Umbilical cord (tissue), 2 donors: ENCODE measurements around the gene DUSP16. TPM values are rescaled to one million over a fixed set of nuclear protein-coding genes. Genes with fewer than 3 reads are reported as not detected.

Source experiments
- DNase-seq: peaks from one replicate; pipeline ENCODE4 v3.0.0-alpha.2; 2015; ENCODE audit warnings: low spot score
- total RNA-seq: library from RNA; depleted of rRNA; stranded (reverse); fragments of >200 nt; gene quantifications from one replicate; pipeline ENCODE4 v1.2.3, GENCODE V29; 2014; ENCODE audit warnings: low replicate concordance; ENCODE audit not compliant: insufficient read depth

Gene DUSP16
- total RNA-seq, 1 donor from 2014 or later = 13.2 TPM

DNA sequence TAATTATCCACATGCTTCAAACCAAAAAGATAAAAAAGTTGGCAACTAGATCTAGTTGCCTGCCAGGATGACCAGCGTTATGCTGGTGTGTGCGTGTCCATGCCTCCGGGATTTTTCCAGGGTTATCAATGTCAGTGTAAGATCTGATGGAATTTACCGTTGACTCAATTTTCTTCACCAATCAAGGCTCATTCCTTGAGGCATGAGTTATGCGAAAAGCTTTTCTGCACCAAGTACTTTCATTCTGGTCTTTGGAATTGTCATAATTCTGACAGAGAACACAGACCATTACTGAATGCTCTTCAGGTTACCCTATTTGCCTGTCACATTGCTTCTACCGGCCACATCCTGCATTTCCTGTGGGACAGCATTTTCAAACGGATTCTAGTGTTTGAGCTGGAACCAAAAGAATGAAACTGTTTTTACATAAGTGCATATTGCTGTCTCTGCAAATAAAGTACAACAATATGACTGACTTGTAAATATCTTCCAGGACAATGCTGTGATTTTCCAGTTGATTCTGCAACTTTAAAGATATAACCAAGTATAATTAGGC is 91.8 kb downstream of the DUSP16 start:
- peak; percentile 38 for DNase-seq

DNA sequence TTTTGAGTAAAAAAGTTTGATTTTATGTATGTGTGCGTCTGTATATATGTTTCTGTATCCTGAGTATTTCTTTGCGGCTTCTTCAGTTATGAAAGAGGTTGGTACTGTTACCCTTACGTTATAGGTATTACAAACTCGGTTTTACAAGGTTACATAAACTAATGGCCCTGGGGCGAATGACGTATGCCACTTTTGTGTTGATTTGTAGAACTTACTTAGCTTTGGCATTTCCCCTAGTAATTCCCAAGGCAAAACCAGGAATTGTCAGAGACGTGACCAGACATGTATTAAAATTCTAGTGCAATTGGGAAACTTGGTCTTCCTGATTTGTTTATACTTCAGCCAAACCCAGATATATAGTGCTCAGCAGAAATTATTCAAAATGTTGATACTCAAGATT is 93.3 kb downstream of the DUSP16 start:
- no peak for DNase-seq

DNA sequence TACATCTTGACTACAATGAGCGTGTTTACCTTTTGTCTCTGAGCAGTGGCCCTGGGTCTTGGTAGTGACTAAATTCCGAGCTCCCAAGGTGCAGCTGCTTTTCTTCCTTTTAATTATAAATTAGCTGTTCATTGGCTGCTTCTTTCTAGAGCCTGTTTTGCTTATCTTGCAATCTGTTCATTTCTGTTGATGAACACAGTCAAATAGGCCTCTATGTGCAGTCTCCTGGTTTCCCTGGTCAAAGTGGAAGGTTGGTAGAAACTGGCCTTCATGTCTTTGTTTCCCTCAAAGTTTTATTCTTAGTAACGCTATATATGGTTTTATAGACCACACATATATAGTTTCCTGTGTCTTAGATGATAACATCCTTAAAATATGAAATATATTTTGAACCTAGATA is 94.1 kb downstream of the DUSP16 start:
- no peak for DNase-seq

DNA sequence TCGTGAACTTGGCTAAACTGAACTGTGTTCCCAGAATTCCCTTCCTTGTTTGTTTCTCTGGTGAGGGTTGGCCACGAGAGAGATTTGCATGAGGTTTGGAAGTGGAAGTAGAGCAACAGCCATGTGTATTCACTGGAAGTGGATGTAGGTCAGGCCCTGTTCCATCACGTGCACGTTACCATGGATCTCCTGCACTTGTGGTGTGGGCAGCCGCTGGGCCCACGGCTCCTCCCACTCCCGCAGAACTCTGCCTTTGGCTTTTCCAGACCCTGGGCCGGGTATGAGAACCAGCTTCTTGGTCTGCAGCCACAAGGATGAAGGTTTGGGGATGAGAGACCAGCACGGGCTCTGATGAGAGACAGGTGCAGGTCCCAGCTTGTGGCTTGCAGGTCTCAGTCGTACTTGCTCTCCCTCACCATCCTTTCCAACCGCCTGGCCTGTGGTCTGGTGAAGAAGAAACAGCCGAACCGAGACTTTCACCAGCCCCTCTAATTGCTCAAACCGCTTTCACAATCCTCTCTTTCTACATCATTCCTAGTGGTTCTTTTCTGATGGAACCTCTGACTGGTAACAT is 94.9 kb downstream of the DUSP16 start:
- DNase-seq = no peak

DNA sequence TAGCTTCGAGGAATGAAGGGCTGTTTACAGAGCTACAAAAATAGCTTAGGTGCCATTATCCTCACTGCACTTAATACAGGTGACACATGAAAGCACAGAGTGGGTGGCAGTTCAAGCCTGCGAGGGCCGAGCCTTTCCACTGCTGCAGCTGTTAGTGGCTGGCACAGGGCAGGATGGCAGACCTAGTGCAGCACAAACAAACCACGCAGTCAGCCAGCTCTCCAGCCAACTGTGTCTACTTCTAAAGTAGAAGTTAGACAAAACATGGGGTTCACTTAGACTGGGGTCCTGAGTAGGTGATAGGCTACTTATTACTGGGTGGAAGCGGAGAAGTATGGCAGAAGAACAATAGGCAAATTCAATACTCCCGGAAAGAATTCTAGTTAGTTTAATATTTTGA is 95.4 kb downstream of the DUSP16 start:
- no peak for DNase-seq

DNA sequence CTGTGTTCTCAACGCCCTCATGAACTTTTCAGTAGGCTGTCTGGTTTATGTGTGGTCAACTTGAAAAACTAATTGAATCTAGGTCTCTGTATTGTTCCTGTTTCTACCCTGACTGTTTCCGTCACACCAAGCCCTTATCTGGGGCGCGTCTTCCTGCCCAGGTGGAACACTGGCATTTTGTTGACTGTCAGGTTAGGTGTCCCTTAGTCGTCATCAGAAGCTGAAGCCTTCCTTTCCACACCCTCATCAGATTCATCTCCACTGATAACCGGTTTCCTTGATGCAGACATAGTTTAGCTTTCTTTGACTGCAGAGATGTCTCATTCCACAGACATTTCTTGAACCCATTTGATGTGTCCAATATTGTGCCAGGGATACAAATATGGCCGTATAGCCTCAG is 96.5 kb downstream of the DUSP16 start:
- no peak for DNase-seq

DNA sequence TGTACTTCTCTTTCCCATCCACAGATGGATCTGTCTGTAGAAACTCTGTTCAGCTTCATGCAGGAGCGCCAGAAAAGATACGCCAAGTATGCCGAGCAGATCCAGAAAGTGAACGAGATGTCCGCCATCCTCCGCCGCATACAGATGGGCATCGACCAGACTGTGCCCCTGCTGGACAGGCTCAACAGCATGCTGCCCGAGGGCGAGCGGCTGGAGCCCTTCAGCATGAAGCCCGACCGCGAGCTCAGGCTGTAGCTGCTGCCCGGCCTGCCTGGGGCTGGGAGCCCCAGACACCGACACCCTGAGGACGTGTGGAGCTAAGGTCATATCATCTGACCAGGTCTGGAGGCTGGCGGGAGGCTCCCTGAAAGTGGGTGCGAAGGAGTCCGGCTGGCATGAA is 97.1 kb downstream of the DUSP16 start:
- DNase-seq = no peak

DNA sequence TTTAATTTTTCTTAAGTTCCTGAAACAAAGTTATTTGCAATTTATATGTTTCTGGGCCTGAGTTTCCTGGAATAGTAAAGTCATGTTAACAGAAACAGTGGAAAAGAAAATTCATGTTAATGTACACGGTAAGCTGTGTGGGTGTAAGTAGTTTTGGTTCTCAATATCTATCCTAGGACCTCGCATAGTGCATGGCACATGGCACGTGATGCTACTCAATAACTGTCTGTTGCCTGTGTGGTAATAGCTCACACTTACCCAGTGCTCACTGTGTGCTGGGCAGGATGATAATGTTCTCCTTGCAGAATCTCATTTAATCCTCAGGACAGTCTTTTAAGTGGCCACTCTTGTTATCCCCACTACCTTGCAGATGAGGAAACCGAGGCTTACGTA is 100.7 kb downstream of the DUSP16 start:
- no peak for DNase-seq

DNA sequence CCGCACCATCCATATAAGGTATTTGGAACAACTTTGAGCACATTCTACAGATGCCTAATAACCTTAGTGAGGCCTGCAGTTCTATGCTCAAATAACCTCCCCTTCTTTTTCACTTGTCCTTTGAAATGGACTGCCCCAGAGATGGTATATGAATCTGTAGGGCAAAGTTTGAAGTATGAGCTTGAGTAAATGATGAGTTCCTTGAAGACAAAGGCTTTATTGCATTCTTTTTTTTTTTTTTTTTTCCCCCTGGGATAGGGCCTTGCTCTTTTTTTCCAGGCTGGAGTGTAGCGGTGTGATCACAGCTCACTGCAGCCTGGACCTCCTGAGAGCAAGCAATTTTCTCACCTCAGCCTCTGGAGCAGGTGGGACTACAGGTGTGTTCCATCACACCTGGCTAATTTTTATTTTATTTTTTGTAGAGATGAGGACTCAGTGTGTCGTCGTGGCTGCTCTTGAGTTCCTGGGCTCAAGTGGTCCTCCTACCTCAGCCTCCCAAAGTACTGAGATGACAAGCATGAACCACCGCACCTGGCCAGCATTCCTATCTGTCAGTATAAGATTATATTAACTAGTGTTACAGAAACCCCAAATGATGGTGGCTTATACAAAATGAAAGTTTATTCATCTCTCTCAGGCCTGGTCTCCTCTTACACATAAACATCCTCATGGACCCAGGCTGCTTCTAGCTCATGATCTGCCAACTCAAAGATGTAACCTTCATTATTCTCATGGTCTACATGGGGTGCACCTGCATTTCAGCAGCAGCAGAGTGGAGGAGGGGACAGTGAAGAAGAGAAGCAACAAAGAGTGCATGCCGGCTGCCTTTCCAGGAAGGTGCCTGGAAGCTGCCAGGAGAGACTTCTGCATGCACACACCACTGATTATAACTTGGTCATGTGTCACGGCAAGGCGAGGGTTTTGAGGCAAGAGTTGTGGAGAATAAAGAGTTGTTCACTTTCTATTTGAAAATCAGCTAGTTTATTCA is 101.4 kb downstream of the DUSP16 start:
- no peak for DNase-seq

DNA sequence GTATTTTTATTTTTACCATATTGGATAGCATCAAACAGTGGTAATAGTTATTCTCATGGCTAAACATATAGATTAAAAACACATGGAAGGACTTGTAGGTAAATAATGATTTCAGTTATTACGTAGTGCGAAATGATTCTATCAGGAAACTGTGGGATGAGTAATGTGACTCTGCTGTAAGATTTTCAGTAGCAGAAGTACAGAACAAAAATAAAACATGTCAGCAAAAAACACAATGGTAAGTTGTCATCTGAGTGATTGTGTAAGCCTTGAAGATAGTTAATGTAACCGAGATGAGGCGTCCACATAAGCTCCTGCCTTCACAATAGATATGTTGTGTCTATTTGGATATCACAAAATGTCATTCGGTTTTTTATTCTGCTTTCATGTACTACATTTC is 106.0 kb downstream of the DUSP16 start:
- DNase-seq = peak; percentile 26

DNA sequence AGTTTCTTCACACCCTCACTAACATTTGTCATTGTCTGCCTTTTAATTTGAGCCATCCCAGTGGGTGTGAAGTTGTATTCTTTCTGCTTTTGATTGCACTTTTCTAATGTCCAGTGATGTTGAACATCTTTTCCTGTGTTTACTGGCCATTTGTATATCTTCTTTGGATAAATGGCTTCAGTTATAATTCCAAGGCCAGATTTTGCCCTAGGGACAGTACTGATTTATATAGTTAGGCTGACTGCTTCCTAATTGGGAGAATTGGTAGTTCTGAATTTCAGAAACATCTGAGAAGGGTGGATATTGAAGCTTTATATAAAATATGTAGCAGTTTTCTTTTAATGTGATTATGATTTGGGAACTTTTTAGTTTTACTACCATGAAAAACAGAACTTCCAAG is 108.3 kb downstream of the DUSP16 start:
- no peak for DNase-seq

DNA sequence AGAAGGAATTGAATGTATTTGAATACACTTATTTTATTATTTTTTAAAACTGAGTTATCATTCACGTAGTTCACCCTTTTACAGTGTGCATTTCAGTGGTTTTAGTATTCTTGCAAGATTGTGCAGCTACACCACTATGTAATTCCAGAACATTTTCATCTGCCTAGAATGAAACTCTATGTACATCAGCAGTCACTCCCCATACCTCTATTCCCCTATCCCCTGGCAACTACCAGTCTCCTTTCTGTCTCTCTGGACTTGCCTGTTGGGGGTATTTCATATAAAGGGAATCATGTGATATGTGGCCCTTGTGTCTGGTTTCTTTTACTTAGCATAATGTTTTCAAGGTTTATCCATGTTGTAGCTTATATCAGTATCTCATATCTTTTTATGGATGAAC is 109.0 kb downstream of the DUSP16 start:
- no peak for DNase-seq

DNA sequence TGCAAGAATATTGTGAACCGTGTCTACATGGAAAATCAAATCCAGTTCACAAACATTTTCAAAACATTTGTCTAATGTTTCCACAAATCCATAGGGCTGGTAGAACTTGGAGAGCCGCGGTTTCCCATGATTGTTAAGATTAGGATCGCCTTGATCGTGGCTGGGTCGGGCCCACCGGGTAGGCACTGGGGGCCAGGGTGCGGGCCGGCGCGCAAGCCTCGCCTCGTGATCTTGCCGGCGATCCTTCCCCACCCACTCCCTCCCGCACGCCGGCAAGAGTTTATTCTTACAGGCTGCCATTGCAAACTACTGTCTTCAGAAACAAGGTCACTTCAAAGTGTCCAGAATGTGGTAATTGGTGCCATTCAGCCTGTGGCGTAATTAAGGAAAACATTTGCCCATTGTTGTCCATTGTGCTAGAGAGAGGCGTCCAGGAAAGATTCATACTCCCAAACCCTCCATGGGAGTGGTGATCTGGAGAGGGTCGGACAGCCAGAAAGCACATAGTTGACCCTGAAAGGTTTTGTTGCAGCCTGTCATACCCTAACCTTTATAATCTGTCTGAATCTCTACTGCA is 110.2 kb downstream of the DUSP16 start:
- no peak for DNase-seq

DNA sequence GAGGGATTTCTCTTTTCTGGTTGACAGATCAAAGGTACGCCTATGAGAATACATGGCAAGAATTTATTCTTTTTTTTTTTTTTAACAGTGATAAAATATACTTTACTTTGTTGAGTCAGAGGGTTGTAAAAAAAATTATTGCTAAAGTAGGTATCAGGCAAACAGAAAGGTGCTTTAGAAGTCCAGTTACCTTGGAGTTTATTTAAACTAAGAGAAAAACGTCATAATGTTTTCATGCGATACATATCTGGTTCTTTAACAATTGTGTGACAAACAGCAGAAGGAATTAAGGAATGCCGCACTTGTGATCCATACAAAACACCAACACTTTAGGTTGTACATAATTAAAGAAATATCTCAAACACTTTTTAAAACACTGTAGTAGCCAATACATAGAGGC is 111.6 kb downstream of the DUSP16 start:
- DNase-seq = no peak

DNA sequence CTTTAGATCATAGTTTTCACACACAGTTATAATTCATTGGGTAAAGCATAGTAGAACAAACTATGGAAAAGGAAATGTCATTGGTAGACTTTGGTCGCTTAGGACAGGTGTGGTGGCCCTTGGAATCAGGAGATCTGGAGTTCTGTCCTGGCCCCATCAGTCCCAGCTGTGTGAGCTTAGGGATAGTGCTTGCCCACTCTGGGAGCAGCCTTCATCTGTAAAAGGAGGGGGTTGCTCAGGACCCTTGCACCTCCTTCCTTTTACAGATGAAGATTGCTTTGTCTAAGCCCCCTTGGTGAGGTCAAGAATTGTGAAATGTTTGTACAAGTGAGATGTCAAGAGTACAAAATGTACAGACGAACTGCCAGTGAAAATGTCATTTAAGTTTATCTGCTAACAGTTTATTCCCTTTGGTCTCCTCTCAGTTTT is 112.6 kb downstream of the DUSP16 start:
- DNase-seq = no peak

DNA sequence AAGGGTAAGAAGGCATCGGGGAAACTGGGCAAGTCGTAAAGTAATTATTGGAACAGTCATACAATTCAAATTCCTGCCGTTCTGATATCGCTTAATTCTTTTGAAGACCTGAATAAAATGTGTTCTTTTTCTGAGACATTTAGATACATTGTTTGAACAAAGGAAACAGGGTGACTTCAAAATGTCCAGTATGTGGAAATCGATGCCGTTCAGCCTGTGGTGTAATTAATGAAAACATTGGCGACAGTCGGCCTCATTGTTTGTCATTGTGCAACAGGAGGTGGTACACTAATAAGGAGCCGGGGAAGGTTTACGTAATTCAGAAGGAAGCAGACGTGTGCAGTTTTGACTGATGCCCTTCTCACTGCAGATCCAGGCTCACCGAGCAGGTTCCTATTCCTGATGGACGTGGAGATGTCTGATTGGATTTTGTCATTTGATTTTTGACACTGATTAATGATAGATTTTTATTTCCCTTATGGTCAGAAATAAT is 113.1 kb downstream of the DUSP16 start:
- no peak for DNase-seq

DNA sequence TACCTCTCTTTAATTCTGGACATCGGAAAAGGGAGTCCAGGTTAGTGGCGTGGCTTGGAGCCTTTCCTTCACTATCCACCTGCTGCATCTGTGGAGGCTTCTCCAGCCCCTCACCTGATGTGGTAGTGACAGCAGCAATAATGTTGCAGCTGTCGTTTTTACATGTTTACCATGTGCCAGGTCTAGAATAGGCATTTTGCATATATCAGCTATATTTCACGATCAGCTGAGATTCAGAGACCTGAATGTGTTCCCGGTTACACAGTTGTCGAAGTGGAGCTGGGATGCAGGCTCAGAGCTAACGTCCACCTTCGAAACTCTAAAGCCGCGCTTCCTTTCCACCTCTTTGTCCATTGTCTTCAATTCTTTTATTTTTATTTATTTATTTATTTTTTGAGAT is 114.8 kb downstream of the DUSP16 start:
- no peak for DNase-seq

DNA sequence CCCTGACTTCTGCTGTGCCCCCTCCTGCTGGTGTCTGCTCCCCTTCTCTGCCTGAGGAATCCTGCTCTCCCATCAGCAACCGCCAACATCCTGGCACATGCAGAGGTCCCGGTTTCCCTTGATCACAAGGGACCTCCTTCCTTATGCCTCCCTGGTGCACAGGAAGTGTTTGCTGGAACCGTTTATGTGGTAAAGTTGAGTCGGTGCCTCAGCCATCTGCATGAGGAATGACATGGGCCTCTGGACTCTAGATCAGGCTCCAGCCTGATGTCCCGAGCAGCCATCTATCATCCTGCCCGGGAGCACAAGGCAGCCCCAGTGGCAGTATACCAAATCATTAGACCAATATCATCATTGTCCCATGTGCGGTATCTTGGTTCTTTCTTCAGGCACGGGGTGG is 115.4 kb downstream of the DUSP16 start:
- DNase-seq = no peak

DNA sequence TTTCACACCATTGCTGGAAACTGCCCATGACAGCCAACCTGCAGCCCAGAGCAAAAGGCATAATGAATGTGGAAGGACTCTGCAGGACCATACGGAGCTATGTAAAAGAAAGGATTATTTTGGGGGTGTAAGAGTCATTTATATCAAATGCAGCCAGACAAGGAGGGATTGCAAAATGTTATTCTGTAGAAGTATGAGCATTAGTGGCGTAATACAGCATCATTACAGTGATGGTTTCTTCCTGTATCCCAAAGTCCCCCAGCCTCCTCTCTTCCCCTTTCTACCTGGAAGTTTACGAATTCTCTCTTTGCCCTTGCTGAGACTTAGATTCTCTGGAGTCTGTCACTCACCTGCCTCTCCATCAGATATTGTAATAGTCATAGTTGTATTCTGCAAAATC is 115.9 kb downstream of the DUSP16 start:
- no peak for DNase-seq

DNA sequence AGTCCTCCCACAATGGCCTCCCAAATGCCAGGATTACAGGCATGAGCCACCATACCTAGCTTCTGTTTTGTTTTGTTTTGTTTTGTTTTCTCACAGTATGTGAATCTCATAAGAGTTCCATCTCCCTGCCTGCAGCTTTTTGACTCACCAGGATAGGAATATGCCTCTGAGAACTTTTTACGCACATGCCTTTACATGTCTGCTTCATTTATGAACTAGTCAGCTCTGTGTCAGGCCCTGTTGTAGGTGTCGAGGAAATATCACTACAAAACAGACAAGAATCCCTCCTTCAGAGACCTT is 116.8 kb downstream of the DUSP16 start:
- no peak for DNase-seq

DNA sequence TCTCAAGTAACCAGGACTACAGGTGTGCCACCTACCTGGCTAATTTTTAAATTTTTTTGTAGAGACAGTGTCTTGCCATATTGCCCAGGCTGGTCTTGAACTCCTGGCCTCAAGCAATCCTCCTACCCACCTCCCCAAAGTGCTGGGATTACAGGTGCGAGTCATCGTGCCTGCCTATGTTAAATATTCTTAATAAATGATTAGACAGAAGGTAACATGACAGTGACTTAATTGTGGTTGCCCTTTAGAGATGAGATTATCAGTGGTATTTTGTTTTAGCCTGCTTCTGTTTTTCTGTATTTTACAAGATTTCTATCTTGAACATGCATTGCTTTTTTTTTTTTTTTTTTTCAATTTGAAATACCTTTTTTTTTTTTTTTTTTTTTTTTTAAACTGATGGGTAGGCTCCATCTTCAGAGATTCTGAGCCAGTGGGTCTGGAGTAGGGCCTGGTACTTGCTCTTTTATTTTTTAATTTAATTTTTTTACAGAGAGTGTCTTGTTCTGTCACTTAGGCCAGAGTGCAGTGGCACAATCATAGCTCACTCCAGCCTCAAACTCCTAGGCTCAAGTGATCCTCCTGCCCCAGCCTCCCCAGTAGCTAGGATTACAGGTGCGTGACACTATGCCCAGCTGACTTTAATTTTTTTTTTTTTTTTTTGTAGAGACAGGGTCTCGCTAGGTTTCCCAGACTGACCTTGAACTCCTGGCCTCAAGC is 117.3 kb downstream of the DUSP16 start:
- DNase-seq = no peak

DNA sequence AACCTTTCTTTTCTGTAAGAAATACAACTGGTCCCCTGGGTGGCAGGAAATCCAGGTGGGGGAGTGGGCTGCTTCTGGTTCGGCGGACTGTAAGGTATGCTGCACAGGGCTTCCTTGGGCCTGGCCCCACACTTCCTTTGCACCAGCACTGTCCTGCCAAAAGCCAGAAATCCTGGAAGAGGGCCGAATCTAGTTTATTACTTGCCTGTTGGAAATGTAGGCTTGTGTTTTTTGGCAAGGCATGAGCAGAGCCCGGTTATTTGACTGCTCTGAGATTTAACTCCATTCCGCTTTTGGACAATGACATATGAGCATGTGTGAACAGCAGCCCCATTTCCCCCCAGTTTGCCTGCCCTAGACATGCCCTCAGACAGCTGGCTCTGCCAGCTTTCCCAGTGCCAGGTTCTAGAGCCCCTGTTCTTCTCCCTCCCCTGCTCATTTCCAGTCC is 119.2 kb downstream of the DUSP16 start:
- DNase-seq = no peak
